Esophagus squamous epithelium (tissue), 5 donors: ENCODE results near the gene CREG1. TPM values are rescaled to one million over a fixed set of nuclear protein-coding genes. Genes with fewer than 3 reads are reported as not detected.

Source experiments
- DNase-seq: peaks from one replicate; lab custom pipeline; 2025; lab: John Stamatoyannopoulos, UW
- H3K27ac ChIP-seq, 4 donors: fragments of 200-600 bp; sonication (generic); one replicate each; pipeline ENCODE4 v1.5.1; 2016 to 2019; ENCODE audit warnings: mild to moderate bottlenecking in 1 of 4
- H3K27me3 ChIP-seq, 4 donors: fragments of 200-600 bp; sonication (generic); 1 replicate in 3 of 4; 2 replicates in 1 of 4; pipeline versions ENCODE4 v1.5.1 to v1.6.0; 2017 to 2021; ENCODE audit warnings: antibody characterized with exemption in 1 of 4
- H3K36me3 ChIP-seq, 3 donors: fragments of 200-600 bp; sonication (generic); one replicate each; pipeline ENCODE4 v1.5.1; 2016 to 2019
- H3K4me1 ChIP-seq, 3 donors: fragments of 200-600 bp; sonication (generic); one replicate each; pipeline ENCODE4 v1.5.1; 2017 to 2019
- H3K4me3 ChIP-seq, 4 donors: fragments of 200-600 bp; sonication (generic); 1 replicate in 3 of 4; 2 replicates in 1 of 4; pipeline ENCODE4 v1.5.1; 2016 to 2019; ENCODE audit warnings: mild to moderate bottlenecking in 2 of 4, moderate library complexity in 1 of 4
- H3K9me3 ChIP-seq, 3 donors: fragments of 200-600 bp; sonication (generic); one replicate each; pipeline ENCODE4 v1.5.1; 2016 to 2019
- CTCF ChIP-seq, 6 experiments: fragments of 450-650 bp in 4 of 6; fragments of 200-600 bp in 2 of 6; sonication (generic) in 2 of 6; IDR thresholded peaks; one replicate each; pipeline ENCODE4 v1.5.1; 2016 to 2019; ENCODE audit warnings: antibody characterized with exemption in 6 of 6, mild to moderate bottlenecking in 4 of 6, moderate library complexity in 4 of 6
- POLR2A ChIP-seq, 4 donors: fragments of 450-650 bp; IDR thresholded peaks; one replicate each; pipeline ENCODE4 v1.6.1; 2017; ENCODE audit warnings: antibody characterized with exemption in 4 of 4, mild to moderate bottlenecking in 4 of 4, moderate library complexity in 3 of 4
- WGBS, 2 donors: methylation state at CpG; one replicate each; pipeline ENCODE4 v1.1.5; 2018; 5-methylcytosine and 5-hydroxymethylcytosine counted together
- intact Hi-C: fragments of 100-400 bp; cut with DNase I; formaldehyde crosslinking; loops from one replicate; pipeline ENCODE4 v1.15.0; 2022
- total RNA-seq, 4 donors: library from RNA; depleted of rRNA; stranded (reverse); fragments of >200 nt; gene quantifications; one replicate each; pipeline ENCODE4 v1.1.0, GENCODE V29; 2016
- donor health status: DM: yes; HTN: yes; CAD: no.

CREG1 gene
- total RNA-seq, 4 donors from 2014 or later = 110 to 203 (median 175) TPM

GRCh38 chr1:167587342-167587741, 33.8 kb upstream of the CREG1 start:
- no peaks in the 10 kb centered on the region for H3K36me3 ChIP-seq
- no peak for DNase-seq
- H3K27ac ChIP-seq = no peak overlapping the region

GRCh38 chr1:167584581-167584980, 31.0 kb upstream of the CREG1 start:
- no peak overlapping the region for H3K27ac ChIP-seq
- DNase-seq = no peak
- TF ChIP-seq POLR2A (IDR thresholded peaks at IDR 0.05) (no peak), CTCF (IDR thresholded peaks at IDR 0.05) (no peak)
- H3K36me3 ChIP-seq = no peaks in the 10 kb centered on the region
- WGBS, 2 donors = 78 to 93% methylated on average over 3 of the region's 3 CpGs
- H3K4me3 ChIP-seq = no peak overlapping the region
- no peaks in the 10 kb centered on the region for H3K4me1 ChIP-seq
- no peaks in the 10 kb centered on the region for H3K27me3 ChIP-seq
- intact Hi-C loops = no loop called here
- no peaks in the 10 kb centered on the region for H3K9me3 ChIP-seq

More at GRCh38 chr1:167587342-167587741, 33.8 kb upstream of the CREG1 start:
- H3K9me3 ChIP-seq = no peaks in the 10 kb centered on the region
- H3K27me3 ChIP-seq = no peaks in the 10 kb centered on the region
- no peak overlapping the region for H3K4me3 ChIP-seq
- intact Hi-C loops = no loop called here
- WGBS, 2 donors = 94 to 100% methylated on average over 2 of the region's 2 CpGs
- no peaks in the 10 kb centered on the region for H3K4me1 ChIP-seq
- TF ChIP-seq CTCF (IDR thresholded peaks at IDR 0.05) = no peak
- TF ChIP-seq POLR2A (IDR thresholded peaks at IDR 0.05) = no peak

- no peak for DNase-seq
- Histone ChIP-seq H3K4me3 (no peak overlapping the region), H3K36me3 (no peaks in the 10 kb centered on the region), H3K27ac (no peak overlapping the region), H3K4me1 (no peaks in the 10 kb centered on the region), H3K9me3 (no peaks in the 10 kb centered on the region), H3K27me3 (no peaks in the 10 kb centered on the region)
- WGBS, 2 donors = 92 to 100% methylated on average over 4 of the region's 4 CpGs
- TF ChIP-seq CTCF (IDR thresholded peaks at IDR 0.05) (no peak), POLR2A (IDR thresholded peaks at IDR 0.05) (no peak)
- intact Hi-C loops = no loop called here
Measured at GRCh38 chr1:167582722-167583121, 29.2 kb upstream of the CREG1 start.

GRCh38 chr1:167582064-167582463, 28.5 kb upstream of the CREG1 start:
- intact Hi-C loops = no loop called here
- H3K27ac ChIP-seq = no peak overlapping the region
- no peak overlapping the region for H3K4me3 ChIP-seq
- TF ChIP-seq POLR2A (IDR thresholded peaks at IDR 0.05) (no peak), CTCF (IDR thresholded peaks at IDR 0.05) (no peak)
- no peaks in the 10 kb centered on the region for H3K36me3 ChIP-seq
- DNase-seq = no peak
- no peaks in the 10 kb centered on the region for H3K27me3 ChIP-seq
- no peaks in the 10 kb centered on the region for H3K4me1 ChIP-seq
- H3K9me3 ChIP-seq = no peaks in the 10 kb centered on the region
- 70 to 86% methylated on average over 1 of the region's 1 CpG for WGBS, 2 donors

- H3K27ac ChIP-seq = no peak overlapping the region
- no peaks in the 10 kb centered on the region for H3K9me3 ChIP-seq
- TF ChIP-seq CTCF (IDR thresholded peaks at IDR 0.05) (no peak), POLR2A (IDR thresholded peaks at IDR 0.05) (no peak)
- DNase-seq = no peak
- no peak overlapping the region for H3K4me3 ChIP-seq
- H3K4me1 ChIP-seq = no peaks in the 10 kb centered on the region
- peaks cover 0 to 4% (median 0%) of the 10 kb centered on the region in 4 donors for H3K27me3 ChIP-seq
- no peaks in the 10 kb centered on the region for H3K36me3 ChIP-seq
- intact Hi-C loops = no loop called here
- 67 to 85% methylated on average over 4 of the region's 4 CpGs for WGBS, 2 donors
Measured at GRCh38 chr1:167579986-167580385, 26.4 kb upstream of the CREG1 start.
